GM12865 (cell line): ENCODE data around the gene MEN1.
"Not testable (repeated sequence)": the region's sequence is repeated elsewhere in the genome, so short reads cannot be mapped to it uniquely, and the experiment has no call there.

Source experiments
- DNase-seq: peaks from one replicate; pipeline ENCODE4 v3.0.0; 2010; ENCODE audit warnings: low read depth
- H3K4me3 ChIP-seq: 2 replicates; pipeline ENCODE4 v1.5.1; 2011; ENCODE audit warnings: mild to moderate bottlenecking, low read depth, low read length, control low read depth
- TF ChIP-seq, protein P1 (sequence below): IDR thresholded peaks from 2 replicates; pipeline ENCODE4 v1.5.1; 2011; ENCODE audit warnings: low read length, control low read depth, low read depth, inconsistent platforms; ENCODE audit not compliant: insufficient read depth; ENCODE audit errors: missing control alignments

The MEN1 gene

DNA sequence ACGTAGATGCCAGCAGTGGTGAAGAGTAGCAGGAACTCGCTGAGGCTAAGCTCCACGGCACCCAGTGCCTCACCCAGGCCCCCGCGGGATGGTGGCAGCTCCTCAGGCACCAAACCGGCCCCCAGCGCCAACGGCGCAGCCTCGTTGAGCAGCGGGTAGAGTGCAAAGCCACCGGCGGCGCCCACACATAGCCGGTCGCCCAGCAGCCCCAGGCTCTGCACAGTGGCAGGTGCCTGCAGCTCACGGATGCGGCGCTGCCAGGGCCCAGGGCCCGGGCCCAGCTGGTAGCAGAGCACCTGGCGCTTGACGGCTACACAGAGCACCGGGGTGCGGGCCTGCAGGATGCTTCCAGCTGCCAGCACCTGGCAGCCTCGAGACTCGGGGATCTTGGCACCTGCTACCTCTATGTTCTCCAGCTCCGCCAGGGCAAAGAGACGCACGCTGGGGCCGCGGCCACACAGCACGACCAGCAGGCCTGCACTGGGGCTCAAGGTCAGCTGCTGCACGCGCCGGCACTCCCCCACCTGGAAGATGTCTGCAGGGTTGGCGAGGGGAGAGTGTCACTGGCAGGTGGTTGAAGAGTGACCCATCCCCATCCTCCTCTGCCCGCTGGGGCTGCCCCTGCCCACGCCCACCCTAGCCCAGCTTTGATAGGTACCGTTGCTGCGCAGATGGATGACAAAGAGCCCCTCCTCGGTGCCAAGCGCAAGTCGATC is 19.3 kb upstream of the MEN1 start:
- DNase-seq, result no peak
- TF ChIP-seq, protein P1, sequence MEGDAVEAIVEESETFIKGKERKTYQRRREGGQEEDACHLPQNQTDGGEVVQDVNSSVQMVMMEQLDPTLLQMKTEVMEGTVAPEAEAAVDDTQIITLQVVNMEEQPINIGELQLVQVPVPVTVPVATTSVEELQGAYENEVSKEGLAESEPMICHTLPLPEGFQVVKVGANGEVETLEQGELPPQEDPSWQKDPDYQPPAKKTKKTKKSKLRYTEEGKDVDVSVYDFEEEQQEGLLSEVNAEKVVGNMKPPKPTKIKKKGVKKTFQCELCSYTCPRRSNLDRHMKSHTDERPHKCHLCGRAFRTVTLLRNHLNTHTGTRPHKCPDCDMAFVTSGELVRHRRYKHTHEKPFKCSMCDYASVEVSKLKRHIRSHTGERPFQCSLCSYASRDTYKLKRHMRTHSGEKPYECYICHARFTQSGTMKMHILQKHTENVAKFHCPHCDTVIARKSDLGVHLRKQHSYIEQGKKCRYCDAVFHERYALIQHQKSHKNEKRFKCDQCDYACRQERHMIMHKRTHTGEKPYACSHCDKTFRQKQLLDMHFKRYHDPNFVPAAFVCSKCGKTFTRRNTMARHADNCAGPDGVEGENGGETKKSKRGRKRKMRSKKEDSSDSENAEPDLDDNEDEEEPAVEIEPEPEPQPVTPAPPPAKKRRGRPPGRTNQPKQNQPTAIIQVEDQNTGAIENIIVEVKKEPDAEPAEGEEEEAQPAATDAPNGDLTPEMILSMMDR, result no peak

DNA sequence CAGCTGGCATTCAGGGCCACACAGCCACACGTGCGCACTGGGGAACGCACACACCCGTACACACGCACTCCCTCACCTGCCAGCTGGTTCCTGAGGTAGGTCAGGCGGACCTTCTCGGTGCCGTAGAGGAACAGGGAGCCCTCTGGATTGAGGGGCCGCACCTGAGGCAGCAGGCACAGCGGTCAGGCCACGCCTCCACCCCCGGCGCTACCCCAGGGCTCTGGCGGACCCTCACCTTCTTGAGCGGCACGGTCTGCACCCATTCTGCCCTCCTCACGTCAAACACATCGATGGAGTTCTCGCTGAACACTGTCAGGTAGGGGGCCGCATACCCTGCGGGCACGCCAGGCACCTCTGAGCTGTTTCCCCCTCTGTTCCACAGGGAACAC is 17.1 kb upstream of the MEN1 start:
- no peak overlapping the region for H3K4me3 ChIP-seq
- DNase-seq, result no peak
- TF ChIP-seq, protein P1, result no peak

More for the DNA sequence above, 19.3 kb upstream of the MEN1 start:
- H3K4me3 ChIP-seq, result no peak overlapping the region

DNA sequence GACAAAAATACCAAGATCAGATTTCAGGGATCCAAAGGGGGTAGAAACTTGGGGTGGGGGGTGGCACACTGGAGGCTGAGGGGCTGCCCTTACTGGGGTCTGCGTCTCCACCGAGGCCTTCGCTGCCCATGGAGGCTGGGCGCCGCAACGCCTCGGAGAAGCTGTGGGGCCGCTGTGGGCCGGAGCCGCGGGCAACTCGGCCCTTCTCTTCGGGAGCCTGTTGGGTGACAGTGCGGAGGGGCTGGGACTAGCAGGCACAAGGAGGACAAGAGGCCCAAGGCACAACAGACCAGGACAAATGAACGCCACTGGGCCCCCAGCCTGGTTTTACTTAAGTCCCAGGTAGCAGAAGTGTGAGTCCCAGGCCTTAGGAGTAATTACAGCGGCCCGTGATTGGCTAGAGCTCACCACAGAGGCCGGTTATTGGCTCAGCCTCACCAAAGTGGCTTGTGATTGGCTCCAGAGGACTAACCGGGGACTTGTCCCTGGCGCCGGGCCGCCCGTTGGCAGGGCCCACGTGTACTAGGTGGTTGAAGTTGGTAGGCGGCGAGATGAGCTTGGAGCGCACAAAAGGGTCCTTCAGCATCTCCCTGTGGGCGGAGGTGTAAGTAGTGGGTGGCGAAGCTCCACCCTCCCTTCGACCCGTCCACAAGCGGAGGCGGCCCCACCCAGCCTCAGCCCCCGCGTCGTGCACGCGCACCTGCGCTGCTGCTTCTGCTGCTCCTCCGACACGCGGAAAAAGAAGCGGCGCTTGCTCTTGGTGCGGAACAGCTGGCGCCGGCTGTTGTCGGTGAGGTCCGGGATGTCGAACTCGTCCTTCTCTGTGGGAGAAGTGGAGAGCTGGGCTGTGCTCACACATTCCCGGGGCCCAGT is 16.5 kb upstream of the MEN1 start:
- DNase-seq, result no peak
- TF ChIP-seq, protein P1, result no peak
- no peak overlapping the region for H3K4me3 ChIP-seq

DNA sequence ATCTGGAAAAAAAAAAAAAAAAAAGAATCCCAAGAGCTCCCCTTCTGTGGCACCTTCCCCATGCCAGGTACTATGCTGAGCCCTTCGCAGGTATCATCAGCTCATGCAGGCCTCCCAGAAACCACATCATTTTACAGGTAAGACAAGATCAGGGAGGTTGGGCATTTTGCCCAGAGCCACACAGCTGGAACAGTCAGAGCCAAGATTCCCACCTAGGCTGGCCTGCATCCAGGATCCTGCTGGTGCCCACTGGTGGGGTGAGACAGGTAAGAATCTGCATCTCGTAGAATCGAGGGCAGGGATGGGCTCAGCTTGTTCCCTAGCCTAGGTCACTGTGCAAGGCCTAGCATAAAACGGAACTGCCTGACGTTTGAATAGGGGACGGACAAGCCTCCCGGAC is 15.7 kb upstream of the MEN1 start:
- no peak for DNase-seq
- no peak overlapping the region for H3K4me3 ChIP-seq
- TF ChIP-seq, protein P1, result no peak

DNA sequence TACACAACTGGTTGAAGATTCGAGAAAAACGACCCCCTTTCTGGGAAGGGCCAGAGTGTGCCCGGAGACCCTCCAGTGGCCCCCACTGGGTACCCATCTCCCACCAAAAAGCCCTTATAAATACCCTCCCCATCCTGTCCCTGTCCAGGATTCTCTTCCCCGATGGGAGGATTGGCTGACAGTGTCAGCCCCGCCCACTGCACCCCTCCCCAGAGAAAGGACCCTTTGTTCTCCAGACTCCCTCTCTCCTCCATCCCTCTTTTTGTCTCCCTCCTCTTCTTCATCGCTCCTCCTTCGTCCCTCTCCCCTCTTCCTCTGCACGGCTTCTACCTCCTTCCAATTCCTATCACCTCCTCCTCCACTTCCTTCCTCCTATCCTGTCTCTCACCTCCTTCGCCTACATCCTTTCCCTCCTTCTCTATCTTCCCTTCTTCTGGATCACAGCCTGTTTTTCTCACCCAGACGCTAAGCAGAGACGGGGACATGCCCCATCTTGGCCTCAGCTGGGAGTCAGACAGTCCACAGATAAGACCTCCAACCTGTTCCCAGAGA is 13.3 kb upstream of the MEN1 start:
- no peak for DNase-seq
- TF ChIP-seq, protein P1, result no peak
- H3K4me3 ChIP-seq, result no peak overlapping the region

DNA sequence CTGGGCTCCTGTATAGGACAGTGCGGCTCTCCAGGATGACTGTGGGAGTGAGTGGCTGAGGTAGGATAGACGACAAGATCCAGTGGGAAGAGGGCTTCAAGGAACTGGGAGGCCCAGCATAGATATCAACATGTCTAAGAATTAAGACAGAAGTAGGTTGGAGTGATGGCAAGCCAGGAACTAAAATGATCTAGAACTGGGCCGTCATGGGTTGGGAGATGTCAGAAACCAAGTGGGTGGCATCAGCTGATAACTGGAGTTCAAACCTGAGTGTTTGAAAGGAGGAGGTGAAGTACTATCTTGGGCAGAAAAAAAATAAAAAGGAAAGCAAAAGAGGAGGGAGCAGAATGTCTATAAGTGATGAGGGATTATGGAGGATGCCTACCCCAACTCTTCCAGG is 7.1 kb upstream of the MEN1 start:
- TF ChIP-seq, protein P1, result no peak
- no peak overlapping the region for H3K4me3 ChIP-seq

DNA sequence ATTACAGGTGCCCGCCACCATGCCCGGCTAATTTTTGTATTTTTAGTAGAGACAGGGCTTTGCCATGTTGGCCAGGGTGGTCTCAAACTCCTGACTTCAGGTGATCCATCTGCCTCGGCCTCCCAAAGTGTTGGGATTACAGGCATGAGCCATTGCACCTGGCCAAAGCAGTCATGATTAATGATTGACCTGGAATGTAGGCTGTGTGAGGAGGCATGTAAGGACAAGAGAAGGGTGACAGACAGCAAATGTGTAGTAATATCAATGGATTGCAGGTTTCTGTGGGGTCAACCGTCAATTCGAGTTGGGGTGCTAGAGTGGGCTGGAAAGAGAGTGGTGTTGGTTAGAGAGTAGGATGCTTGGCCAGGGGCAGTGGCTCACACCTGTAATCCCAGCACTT is 5.1 kb upstream of the MEN1 start:
- H3K4me3 ChIP-seq, DNase-seq: not testable (repeated sequence)

More for the DNA sequence above, 7.1 kb upstream of the MEN1 start:
- DNase-seq, result no peak
